Panc1 (cell line): ENCODE results near the gene ZYG11B.

Experiments used
- CTCF ChIP-seq: fragments of 450-650 bp; IDR thresholded peaks from 2 replicates; pipeline ENCODE4 v1.5.1; 2017; ENCODE audit warnings: mild to moderate bottlenecking
- POLR2AphosphoS5 ChIP-seq: IDR thresholded peaks from 2 replicates; pipeline ENCODE4 v1.6.1; 2012; ENCODE audit warnings: mild to moderate bottlenecking, low read depth, low read length, moderate library complexity
- REST ChIP-seq, 2 experiments: IDR thresholded peaks; 2 replicates each; pipeline ENCODE4 v1.6.1; 2011 to 2012; ENCODE audit warnings: low read depth in 2 of 2, control low read depth in 1 of 2, low read length in 1 of 2, mild to moderate bottlenecking in 1 of 2, moderate library complexity in 1 of 2; ENCODE audit not compliant: insufficient read depth in 1 of 2
- SIN3A ChIP-seq: IDR thresholded peaks from 2 replicates; pipeline ENCODE4 v1.6.1; 2012; ENCODE audit warnings: low read depth, mild to moderate bottlenecking, low read length, moderate library complexity, borderline replicate concordance; ENCODE audit not compliant: insufficient read depth
- TCF7L2 ChIP-seq: IDR thresholded peaks from 2 replicates; pipeline ENCODE4 v1.6.1; 2011; ENCODE audit warnings: mild to moderate bottlenecking, low read depth, low read length, inconsistent platforms

GRCh38 chr1:52850951-52851350 is 124.7 kb downstream of the ZYG11B start:
- TF ChIP-seq CTCF (no peak), POLR2AphosphoS5 (no peak), SIN3A (no peak), TCF7L2 (no peak), REST (IDR thresholded peaks at IDR 0.05; ENCODE audit: insufficient read depth in 1 of 2, low read depth in 2 of 2, low read length in 1 of 2) (no peak)
